Activated naive CD4-positive, alpha-beta T cell treated with Interleukin-2 at 50 U/mL for 16 hours (primary cell): Measurements from ENCODE around the gene COL4A4.

Experiments
- DNase-seq: peaks from one replicate; pipeline ENCODE4 v3.0.0-alpha.2; 2020

Gene COL4A4

GRCh38 chr2:227029426-227030105 lies 134.4 kb downstream of the COL4A4 start:
- DNase-seq = no peak

- no peak for DNase-seq
Measured at GRCh38 chr2:227025510-227025909, 138.5 kb downstream of the COL4A4 start.

- no peak for DNase-seq
Measured at GRCh38 chr2:227022608-227023007, 141.4 kb downstream of the COL4A4 start.

- no peak for DNase-seq
Measured at GRCh38 chr2:227020416-227020815, 143.6 kb downstream of the COL4A4 start.

GRCh38 chr2:227016894-227017293 lies 147.1 kb downstream of the COL4A4 start:
- no peak for DNase-seq

GRCh38 chr2:227013881-227014280 lies 150.1 kb downstream of the COL4A4 start:
- DNase-seq = no peak

- DNase-seq = no peak
Measured at GRCh38 chr2:227013330-227013729, 150.7 kb downstream of the COL4A4 start.

GRCh38 chr2:227010433-227010832 lies 153.6 kb downstream of the COL4A4 start:
- DNase-seq = no peak

GRCh38 chr2:227007940-227008339 lies 156.1 kb downstream of the COL4A4 start:
- no peak for DNase-seq

GRCh38 chr2:227007148-227007547 lies 156.9 kb downstream of the COL4A4 start:
- no peak for DNase-seq

GRCh38 chr2:227006189-227006897 lies 157.7 kb downstream of the COL4A4 start:
- DNase-seq = no peak

- DNase-seq = no peak
Measured at GRCh38 chr2:227004482-227004881, 159.5 kb downstream of the COL4A4 start.

- DNase-seq = no peak
Measured at GRCh38 chr2:227000123-227000522, 163.9 kb downstream of the COL4A4 start.

- DNase-seq = no peak
Measured at GRCh38 chr2:226999661-227000060, 164.3 kb downstream of the COL4A4 start.

- DNase-seq = peak; percentile 45
Measured at GRCh38 chr2:226995625-226996041, 168.4 kb downstream of the COL4A4 start.

- no peak for DNase-seq
Measured at GRCh38 chr2:226994775-226995174, 169.2 kb downstream of the COL4A4 start.

GRCh38 chr2:226993171-226993570 lies 170.8 kb downstream of the COL4A4 start:
- no peak for DNase-seq

- DNase-seq = no peak
Measured at GRCh38 chr2:226991663-226992062, 172.3 kb downstream of the COL4A4 start.

GRCh38 chr2:226985583-226985946 lies 178.4 kb downstream of the COL4A4 start:
- DNase-seq = no peak

- no peak for DNase-seq
Measured at GRCh38 chr2:226984750-226985582, 179.0 kb downstream of the COL4A4 start.

GRCh38 chr2:226983895-226984749 lies 179.9 kb downstream of the COL4A4 start:
- DNase-seq = no peak

- DNase-seq = no peak
Measured at GRCh38 chr2:226981791-226982326, 182.1 kb downstream of the COL4A4 start.
